GM21390 (cell line): ENCODE results near the gene PITPNM1.
"Not testable (repeated sequence)": the region's sequence is repeated elsewhere in the genome, so short reads cannot be mapped to it uniquely, and the experiment has no call there.

Source experiments
- ATAC-seq: cut with Tn5 transposase; IDR thresholded peaks from one replicate; pipeline ENCODE4 v1.9.1; 2021; ENCODE audit not compliant: unreplicated experiment

The PITPNM1 gene

GRCh38 chr11:67504950-67505581 is at the start of gene PITPNM1:
Gene PITPNM1, minus strand, starts transcription at chr11:67505363. Its CDS starts 1,183 bp downstream, at chr11:67504180.
- no peak for ATAC-seq

- ATAC-seq = not testable (repeated sequence)
Observed at GRCh38 chr11:67551697-67552096, 46.5 kb upstream of the PITPNM1 start.

GRCh38 chr11:67551127-67551526 is 46.0 kb upstream of the PITPNM1 start:
- no peak for ATAC-seq

- ATAC-seq = no peak
Observed at GRCh38 chr11:67548555-67549110, 43.5 kb upstream of the PITPNM1 start.

- ATAC-seq = not testable (repeated sequence)
Observed at GRCh38 chr11:67548112-67548511, 42.9 kb upstream of the PITPNM1 start.

GRCh38 chr11:67545280-67545679 is 40.1 kb upstream of the PITPNM1 start:
- ATAC-seq = no peak

DNA sequence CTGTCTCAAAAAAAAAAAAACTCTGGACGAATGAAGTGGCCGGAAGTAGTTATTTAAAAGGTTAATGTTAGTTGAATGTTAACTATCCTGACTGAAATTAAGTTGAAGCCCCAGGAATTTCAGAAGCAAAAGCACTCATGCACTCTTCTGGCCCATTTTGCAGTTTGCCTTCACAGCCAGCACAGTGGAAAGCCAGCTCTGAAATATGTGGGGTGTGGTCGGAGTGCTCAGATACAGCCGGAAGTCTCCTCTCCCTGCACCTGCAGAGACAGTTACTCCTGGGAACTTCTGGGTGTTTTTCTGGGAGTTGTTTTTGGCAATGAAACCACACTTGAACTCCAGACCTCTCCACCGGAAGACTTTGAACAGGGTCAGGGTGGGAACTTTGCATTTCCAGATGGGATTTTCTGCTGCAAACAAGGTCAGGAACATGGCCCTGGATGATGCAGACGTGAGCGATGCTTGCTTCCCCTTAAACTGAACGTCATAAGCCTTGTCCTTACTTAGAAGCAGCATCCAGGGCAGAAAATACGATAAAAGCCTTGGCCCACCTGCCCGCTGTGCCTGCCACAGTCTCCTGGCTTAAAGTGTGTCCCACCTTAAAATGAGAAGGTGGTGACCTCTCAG is 39.6 kb upstream of the PITPNM1 start:
- ATAC-seq = no peak

GRCh38 chr11:67543585-67543984 is 38.4 kb upstream of the PITPNM1 start:
- no peak for ATAC-seq

- no peak for ATAC-seq
Observed at GRCh38 chr11:67542971-67543370, 37.8 kb upstream of the PITPNM1 start.

- no peak for ATAC-seq
Observed at GRCh38 chr11:67542169-67542568, 37.0 kb upstream of the PITPNM1 start.

GRCh38 chr11:67541198-67541597 is 36.0 kb upstream of the PITPNM1 start:
- no peak for ATAC-seq

DNA sequence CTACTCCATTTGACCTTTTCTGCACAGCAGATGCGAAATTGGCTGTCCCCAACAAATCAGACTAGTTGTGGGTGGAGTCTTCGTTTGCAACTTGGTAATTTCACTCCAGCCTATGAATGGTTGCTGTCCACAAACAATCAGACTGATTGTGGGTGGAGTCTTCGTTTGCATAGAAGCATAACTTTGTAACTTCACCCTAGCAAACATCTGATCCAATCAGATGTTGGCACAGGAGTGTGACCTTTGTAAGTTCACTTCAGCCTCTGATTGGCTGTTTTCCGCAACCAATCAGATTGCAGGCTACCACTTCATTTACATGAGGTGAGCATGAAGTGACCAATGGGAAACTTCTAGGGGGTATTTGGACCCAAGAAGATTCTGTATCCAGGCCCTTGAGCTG is 34.4 kb upstream of the PITPNM1 start:
- no peak for ATAC-seq

DNA sequence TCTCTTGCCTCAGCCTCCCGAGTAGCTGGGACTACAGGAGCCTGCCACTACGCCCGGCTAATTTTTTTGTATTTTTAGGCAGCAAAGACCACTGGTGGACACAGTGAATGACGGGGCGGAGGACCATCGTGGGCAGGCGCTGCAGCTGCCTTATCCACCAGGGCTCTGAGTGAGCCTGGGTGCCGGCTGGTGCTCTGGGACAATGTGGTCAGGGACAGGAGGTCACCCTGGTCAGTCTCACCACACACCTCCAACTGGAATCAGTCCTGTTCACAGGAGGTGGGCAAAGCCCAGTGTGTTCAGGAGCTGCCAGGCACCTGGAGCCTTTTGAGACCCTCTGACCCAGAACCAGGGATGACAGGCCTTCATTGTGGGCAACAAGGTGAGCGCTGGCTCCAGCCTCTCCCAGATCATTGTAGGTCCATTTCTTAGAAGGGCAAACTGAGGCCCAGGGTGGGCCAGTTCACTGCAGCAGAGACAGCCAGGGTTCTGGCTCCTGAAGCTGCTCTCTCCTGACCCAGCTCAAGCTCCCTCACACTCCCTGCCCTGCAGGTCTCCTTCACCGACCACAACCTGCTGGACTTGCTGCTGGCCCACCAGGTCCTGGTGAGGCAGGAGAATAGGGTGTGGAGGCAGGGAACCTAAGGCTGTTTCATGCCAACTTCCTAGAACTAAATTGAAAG is 33.8 kb upstream of the PITPNM1 start:
- no peak for ATAC-seq

- ATAC-seq = no peak
Observed at GRCh38 chr11:67538306-67538705, 33.1 kb upstream of the PITPNM1 start.

DNA sequence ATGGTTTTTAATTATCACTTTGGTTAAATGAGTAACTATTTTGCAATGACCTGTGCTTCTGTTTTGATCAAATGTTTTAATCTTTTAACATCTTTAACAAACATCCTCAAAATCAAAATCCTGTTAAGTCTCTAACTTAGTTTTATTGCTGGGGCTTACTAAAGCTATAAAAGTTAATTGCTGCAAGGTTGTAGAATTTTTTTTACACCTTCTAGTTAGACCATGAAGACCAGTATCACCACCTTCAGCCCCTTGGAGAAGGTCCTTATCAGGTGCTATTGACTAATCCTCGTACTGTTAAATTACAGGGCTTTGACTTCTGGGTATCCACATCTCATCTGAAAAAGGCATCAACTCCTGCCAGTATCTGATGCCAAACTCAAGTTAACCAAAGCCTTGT is 30.4 kb upstream of the PITPNM1 start:
- no peak for ATAC-seq

DNA sequence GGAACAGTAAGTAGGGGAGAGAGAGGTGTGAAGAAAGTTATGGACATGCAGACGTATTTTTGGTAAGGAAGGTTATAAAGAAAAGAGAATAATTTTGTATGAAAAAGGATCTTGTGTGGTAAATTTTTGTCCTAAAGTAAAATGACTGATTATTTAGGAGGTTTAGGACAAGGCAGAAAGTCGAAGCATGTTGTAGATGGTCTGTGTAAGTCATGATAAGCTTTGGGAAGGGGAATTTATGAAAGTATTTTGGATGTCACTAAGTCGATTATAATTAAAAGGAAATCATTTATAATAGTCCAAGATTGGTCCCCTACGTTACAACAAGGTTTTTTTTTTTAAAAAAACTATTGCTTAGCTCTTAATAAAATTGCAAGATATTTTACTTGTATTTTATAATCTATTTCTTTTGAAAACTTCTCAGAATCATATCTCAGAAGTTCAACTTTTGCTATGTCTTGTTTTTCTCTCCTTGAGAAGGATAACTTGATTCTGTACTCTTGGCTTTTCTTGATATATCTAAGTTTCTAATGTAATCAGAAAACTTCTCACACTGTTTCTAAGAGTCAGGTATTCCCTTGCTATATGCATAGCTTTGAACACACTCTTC is 29.0 kb upstream of the PITPNM1 start:
- ATAC-seq = no peak

- ATAC-seq = no peak
Observed at GRCh38 chr11:67532889-67533288, 27.7 kb upstream of the PITPNM1 start.

DNA sequence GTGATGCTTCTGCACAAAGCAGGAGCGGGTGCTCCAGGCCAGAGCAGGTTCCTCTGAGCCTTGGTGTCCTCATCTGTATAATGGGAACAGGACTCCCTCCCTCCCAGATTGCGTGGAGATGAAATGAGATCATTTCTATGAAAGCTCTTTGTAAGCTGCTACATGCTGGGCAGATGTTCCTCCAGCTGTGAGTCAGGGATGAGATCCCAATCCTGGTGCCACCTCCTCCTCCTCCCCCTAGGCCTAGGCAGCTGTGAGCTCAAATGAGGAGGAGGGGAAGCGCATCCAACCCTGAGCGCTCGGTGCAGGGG is 25.1 kb upstream of the PITPNM1 start:
- ATAC-seq = no peak

DNA sequence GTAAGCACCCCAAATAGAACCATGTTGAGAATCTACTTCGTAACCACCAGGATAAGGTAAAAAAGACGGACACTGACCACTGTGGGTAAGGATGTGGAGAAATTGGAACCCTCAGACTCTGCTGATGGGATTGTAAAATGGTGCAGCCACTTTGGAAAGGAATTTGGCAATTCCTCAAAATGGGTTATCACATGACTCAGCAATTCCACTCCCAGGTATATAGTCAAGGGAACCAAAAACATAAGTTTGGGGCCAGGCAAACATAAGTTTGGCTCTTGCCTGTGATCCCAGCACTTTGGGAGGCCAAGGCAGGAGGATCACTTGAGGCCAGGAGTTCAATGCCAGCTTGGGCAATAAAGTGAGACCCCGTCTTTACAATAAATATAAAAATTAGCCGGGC is 23.2 kb upstream of the PITPNM1 start:
- ATAC-seq = no peak

- ATAC-seq = no peak
Observed at GRCh38 chr11:67525275-67525976, 20.3 kb upstream of the PITPNM1 start.

DNA sequence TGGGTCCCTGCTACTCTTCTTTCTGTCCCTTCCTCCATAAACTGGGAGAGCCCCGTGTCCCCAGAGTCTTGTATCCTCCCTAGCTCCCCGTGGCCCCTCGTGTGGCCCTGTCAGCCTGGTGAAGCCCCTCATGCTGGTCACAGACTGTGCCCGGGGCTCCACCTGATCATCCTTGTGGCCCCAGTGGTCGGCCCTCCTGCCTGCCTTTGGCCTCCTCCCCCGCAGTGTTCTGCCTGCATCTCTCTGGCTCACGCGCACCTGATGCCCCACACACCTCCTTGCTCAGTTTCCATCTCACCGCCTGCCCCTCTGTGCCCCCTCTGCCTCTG is 19.3 kb upstream of the PITPNM1 start:
- no peak for ATAC-seq
